ENCODE data around the gene PTPRN2. TPM values are rescaled to one million over a fixed set of nuclear protein-coding genes. Genes with fewer than 3 reads are reported as not detected.
"Not testable (repeated sequence)": the region's sequence is repeated elsewhere in the genome, so short reads cannot be mapped to it uniquely, and the experiment has no call there.

PTPRN2 gene
- polyA plus RNA-seq, 4 donors = 7.3 to 11.4 (median 8.0) TPM

DNA sequence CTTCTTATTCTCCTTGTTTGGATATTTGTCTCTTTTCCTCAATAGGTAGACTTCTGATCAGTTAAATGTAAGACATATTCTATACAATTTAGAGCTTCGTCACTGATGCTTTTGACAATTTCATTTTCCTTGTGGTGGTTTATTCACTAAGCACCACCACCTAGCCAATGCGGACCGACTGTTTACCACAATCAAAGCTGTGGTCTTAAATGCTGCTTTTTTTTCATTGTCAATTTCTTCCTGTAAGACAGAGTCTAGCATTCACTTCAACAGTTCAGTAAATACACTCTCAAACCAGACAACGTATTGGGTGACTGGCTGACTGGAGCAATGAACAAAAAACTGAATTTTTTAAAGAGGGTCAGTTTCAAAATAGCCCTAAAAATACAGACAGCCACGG lies 1011.8 kb downstream of the PTPRN2 start:
- DNase-seq (ENCODE audit: low read depth in 4 of 4, low spot score in 2 of 4) = no peak

DNA sequence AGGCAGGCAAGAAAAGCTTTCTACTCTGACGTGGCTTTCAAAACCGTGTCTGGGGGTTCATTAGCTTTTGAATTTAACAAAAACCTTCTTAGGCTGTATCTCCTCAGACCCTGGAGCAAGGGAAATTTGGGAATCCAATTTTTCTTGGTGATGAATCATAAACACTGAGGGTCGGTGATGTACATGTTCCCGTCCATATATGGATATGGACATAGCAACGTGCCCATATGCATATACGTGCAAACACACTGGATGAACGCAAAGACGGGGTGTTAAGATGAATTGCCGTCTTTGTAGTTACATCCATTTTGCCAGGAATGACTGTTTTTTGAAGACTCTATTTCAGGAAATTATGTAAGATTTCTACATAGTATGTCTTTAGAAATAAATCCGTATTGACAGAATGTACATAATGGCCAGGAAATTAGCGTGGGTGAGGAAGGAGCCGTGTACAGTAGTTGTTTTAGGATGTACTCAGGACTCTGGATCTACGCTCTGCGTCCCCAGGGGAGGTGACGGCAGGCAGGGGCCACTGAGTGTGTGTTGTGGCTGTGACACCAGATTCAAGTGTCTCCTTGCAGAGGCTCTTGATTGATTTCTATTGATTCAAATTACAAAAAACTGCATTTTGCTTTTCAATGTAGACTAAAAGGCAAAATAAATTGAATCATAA lies 1012.6 kb downstream of the PTPRN2 start:
- DNase-seq (ENCODE audit: low read depth in 4 of 4, low spot score in 2 of 4) = no peak

DNA sequence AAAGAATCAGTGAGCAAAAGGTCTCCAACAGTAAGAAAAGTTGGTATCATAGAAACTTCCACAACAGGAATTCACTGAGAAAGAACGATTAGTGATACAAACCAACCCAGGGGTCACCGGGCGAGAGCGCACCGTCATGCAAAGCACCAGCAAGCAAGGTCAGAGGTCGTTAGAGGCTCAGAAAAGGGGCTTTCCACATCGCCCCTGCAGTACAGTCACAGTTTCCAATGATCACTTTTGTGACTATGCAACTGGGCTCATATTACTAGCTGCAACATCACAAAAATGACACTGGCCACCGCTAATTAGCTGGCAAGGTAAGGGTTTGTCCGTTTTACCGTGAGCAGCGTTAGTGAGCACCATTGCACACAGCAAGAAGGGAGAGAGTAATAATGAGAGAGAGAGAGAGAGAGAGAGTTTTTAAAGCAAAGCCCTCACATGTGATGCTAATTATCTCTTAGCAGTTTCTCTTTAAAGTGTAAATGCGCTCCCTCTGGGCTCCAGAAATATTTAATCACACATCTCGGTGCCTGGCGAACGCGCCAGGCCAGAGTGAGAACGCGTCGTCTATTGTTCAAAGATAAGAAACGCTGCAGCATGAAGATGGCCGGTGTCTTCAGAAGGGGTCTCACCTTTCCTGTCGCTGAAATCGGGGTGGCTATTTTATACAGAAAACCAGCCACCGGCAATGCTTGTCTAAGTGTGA lies 1013.4 kb downstream of the PTPRN2 start:
- no peak for DNase-seq (ENCODE audit: low read depth in 4 of 4, low spot score in 2 of 4)

DNA sequence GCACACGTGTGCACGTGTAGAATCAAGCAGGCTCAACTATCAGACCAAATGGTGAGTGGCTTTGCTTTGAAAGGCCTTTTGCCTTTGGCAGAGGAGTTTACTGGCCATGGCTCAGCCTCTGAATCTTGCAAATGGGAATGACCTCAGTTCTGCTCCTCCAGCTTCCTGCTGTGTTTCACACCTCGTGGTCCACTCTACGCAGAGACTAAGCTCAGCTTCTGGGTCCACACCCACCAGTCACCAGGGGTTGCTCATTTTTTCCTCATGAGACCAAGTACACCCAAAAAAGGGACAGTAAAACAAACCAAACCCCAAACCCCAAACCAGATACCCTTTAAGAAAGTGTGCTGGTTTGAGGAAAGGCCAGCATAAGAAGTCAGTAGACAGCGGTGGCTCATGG lies 1014.4 kb downstream of the PTPRN2 start:
- no peak for DNase-seq (ENCODE audit: low read depth in 4 of 4, low spot score in 2 of 4)

DNA sequence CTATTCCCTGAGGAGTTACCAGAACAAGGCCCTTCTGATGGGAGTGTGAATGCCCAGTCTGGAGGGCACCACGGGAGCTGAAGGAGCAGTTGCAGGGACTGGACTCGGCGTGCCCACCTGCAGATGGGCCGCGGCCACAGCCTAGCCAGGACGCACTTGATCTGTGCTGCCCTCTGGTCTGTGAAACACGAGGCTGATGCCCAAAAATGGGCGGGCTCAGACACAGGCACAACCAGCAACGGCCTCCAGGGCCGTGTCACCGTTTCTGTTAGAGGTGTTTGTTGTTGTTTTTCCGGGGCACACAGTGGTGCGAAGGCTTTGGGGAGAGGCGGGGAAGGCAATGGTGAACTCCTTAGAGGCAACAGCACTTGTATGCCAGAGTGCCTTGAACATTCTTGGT lies 1015.0 kb downstream of the PTPRN2 start:
- DNase-seq (ENCODE audit: low read depth in 4 of 4, low spot score in 2 of 4) = no peak

DNA sequence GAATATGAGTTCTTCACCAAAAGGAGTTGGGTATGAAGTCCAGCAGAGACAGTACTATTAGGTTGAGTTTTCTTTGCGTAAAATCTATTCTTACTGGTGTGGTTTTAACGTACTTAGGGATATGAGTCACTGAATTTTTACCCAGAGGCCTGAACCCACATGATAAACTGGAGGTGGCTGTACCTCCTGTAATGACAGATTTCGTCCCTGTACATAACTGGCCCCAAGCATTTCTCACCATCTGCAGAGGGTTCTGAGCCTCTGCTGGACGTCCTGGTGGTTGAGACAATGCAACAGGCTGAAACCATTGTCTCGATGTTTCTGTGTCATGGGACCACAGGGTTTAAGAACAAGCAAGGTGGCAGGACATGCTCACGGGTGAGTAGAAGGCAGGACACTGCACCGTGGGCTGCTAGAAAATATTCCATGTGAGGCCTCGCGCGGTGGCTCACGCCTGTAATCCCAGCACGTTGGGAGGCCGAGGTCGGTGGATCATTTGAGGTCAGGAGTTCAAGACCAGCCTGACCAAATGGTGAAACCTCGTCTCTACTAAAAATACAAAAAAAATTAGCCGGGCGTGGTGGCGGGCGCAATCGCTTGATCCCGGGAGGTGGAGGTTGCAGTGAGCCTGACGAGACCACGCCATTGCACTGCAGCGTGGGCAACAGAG lies 1017.0 kb downstream of the PTPRN2 start:
- DNase-seq (ENCODE audit: low read depth in 4 of 4, low spot score in 2 of 4) = no peak

DNA sequence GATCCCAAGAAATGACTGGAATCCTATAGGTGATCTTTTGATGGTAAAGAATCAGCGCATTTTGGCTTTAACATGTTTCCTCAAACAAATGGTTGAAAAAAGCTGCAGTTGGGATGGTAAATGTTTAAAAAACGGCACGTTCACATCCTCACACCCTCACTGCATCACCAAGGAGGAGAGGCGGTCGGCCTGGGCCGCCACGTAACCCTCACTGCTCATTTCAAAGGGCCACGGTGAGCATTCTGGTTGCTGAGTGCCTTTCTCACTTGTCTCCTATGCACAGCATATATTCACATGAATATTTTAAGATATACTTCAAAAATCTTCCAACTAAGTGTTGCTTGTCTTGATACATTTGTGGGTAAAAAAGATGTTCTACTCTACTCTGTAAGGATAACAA lies 1017.7 kb downstream of the PTPRN2 start:
- no peak for DNase-seq (ENCODE audit: low read depth in 4 of 4, low spot score in 2 of 4)

DNA sequence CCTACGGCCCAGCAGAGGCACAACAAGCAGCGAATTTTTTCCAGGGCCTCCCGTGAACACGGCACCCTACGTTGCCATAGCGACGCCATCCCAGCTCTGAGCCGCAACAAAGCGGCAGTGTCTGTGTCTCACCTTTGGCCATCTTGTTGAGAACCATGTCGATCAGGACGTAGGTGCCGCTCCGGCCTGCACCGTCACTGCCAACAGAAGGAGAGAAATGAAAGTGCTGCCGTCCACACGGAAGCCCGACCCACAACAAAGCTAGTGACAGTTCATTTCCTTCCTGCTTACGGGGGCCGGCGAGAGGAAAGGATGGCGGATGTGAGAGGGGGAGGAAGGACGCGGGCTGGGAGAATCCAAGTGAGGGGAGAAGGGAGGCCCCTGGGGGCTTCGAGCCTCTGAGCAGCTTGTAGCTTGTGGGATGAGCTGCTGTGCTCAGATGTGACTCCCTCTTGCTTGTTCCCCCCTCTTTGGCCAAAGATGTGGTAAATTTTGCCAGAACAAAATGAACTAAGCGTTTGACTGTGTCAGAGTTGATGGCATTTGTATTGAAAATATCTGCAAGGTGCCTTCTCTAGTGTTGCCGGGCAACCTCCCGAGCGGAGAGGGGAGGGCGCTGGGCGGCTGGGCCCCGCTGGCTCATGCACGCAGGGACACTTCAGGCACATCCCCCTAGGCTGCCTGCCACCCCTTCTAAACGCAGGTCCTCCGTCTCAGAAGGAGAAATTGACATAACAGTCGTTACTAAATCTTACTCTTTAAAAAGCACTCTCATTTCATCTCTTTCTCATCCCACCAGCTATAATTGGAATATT lies 1018.6 kb downstream of the PTPRN2 start:
- DNase-seq (ENCODE audit: low read depth in 4 of 4, low spot score in 2 of 4) = peak; percentile 36 to 64 (median 48)

DNA sequence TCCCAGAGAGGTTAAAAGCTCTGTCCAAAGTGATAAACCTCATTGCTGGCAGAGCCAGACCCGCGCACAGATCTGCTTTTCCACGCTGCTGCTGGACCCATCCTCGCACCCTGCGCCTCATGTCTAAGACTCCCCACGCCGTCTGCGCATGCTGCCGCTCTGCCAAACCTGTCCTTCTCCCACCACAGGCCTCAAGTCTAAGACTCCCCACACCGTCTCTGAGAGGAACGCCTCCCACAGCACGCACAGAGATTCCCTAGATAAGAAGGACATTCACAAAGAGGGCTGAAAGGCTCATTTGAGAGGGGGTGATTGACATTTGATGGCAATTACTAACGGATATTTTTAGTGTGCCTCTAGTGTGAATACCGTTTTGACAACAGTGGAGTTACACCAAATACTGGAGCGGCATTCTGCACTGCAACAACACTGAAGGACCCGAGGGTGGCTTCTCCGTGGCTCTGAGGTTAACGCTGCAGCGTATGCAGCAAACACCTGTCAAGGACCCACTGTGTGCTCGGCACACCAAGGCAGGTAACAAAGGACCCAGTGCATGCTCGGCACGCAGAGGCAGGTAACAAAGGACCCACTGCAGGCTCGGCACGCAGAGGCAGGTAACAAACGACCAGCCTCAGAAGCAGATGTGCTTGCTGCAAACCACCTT lies 1019.4 kb downstream of the PTPRN2 start:
- DNase-seq (ENCODE audit: low read depth in 4 of 4, low spot score in 2 of 4) = no peak

DNA sequence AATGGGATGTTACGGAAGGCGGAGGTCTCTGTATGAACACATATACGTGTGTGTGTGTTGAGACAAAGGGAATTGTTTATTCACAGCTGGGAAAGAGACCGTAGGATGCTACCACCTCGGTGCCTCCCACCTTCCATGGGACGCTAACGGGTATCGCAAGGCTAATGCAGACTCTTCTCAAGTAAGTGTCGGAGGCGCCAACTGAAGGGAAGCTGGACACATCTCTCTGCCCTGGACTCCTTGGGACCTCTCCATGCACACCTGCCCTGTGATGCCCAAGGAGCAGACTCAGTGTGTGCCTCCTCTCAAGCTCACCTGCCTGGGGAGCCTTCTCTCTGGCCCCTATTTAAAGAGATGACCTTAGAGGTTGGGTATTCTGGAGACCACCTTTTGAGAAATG lies 1020.0 kb downstream of the PTPRN2 start:
- no peak for DNase-seq (ENCODE audit: low read depth in 4 of 4, low spot score in 2 of 4)

DNA sequence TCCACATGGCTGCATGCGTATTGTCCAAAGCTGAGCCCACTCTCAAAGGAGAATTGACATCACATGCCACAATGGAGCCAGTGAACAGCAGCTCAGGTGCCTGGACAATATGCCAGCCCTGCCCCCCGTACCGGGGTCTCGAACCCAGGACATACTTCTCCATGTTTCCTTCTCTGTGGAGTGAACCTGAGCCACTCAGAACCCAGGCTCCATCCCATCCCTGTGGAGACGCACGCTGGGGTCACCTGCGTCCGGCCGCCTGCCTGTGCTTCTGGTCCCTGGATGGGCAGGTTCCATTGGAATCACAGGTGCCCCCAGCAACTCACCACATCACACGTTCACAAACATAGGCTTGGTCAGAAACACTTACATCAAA lies 1021.0 kb downstream of the PTPRN2 start:
- no peak for DNase-seq (ENCODE audit: low read depth in 4 of 4, low spot score in 2 of 4)

DNA sequence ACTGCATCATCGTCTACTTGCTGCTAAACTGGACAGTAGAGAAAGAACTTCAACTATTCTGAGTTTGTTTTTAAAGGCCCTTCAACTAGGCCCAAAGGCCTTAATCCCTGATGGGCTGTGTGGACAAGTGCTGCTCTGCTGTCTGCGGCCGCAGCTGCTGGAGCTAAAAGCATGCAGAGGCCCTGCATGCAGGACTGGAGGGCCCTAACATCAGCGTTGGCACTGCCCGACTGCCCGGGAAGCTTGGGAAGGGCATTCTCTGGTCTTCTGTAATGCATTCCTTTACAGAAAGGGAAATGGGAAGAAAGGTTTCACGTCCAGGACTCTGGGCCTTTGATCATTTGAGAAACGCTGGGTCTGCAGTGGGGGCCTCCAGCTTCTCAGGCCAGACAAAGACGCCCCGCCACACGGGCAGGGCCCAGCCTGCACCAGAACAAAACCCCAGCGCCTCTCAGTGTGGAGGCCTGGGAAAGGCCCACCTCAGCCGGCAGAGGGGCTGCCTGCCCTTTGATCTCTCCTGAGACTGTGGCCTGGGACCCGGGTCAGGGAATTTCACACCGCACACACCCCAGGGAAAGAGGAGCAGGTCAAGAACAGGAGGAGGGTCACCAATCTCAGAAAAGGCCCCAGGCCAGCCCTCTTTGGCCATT lies 1021.5 kb downstream of the PTPRN2 start:
- no peak for DNase-seq (ENCODE audit: low read depth in 4 of 4, low spot score in 2 of 4)

DNA sequence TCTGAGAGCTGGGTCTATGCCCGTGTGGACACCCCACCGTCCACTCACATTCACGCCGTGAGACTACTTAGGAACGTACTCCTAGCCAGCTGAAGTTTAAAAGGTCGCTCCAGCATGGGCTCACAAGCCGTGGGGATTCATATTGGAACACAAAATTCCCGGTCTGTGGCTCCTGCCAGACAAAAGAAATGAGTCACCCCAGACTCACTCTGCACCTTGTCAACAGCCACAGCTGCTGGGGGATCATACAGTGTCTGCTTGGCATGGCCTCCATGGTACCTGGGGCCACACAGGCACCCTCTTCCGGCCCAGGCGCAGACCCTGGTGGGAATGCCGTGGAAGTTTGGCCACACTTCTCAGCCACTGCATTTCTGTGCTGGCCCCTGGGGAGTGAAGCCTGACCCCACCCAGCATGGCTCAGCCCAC lies 1022.4 kb downstream of the PTPRN2 start:
- DNase-seq (ENCODE audit: low read depth in 4 of 4, low spot score in 2 of 4) = no peak

DNA sequence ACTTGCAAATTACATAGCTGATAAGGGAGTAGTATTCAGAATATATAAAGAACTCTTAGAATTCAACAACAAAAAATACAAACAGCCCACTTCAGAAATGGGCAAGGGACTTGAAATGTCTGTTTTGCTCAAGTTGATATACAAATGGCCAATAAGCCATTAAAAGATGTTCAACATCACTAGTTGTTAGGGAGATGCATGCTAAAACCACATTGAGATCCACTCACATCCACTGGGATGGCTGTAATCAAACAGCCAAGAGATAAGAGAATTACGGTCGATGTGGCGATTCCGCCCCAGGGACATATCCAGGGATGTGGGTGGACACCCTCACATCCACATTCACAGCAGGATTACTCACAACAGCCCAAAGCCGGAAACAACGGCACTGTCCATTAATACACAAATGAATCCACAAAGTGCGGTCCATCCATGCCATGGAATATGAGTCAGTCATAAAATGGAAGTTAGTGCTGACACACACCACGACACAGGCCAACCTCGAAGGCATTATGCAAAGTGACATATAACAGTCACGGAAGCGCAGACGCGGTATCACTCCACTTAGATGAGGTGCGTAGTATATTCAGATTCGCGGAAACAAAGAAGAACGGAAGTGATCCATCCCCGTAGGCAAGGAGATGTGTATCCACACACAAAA lies 1023.0 kb downstream of the PTPRN2 start:
- no peak for DNase-seq (ENCODE audit: low read depth in 4 of 4, low spot score in 2 of 4)

DNA sequence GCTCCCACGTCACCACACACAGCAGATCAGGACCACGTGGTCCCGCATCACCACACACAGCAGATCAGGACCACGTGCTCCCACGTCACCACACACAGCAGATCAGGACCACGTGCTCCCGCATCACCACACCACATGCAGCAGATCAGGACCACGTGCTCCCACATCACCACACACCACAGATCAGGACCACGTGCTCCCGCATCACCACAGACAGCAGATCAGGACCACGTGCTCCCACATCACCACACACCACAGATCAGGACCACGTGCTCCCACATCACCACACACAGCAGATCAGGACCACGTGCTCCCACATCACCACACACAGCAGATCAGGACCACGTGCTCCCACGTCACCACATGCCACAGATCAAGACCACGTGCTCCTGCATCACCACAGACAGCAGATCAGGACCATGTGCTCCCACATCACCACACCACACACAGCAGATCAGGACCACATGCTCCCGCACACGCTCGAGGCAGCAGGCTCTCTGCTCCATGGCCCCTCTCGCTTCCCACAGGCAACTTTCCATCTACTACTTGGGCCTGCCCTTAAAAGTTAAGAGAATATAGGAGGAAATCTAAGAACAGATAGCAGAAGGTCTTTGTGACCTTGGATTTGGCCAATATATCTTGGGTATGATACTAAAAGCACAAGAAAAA lies 1024.0 kb downstream of the PTPRN2 start:
- not testable (repeated sequence) for DNase-seq (ENCODE audit: low read depth in 4 of 4, low spot score in 2 of 4)

DNA sequence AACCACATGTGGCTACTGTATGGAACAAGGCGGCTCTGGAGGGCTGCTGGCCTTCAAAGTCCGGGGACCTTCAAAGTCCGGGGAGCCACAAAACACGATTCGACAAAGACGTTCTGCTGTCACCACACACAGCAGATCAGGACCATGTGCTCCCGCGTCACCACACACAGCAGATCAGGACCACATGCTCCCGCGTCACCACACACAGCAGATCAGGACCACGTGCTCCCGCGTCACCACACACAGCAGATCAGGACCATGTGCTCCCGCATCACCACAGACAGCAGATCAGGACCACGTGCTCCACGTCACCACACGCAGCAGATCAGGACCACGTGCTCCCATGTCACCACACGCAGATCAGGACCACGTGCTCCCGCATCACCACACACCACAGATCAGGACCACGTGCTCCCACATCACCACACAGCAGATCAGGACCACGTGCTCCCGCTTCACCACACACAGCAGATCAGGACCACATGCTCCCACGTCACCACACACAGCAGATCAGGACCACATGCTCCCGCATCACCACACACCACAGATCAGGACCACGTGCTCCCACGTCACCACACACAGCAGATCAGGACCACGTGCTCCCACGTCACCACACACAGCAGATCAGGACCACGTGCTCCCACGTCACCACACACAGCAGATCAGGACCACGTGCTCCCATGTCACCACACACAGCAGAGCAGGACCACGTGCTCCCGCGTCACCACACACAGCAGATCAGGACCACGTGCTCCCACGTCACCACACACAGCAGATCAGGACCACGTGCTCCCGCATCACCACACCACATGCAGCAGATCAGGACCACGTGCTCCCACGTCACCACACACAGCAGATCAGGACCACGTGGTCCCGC lies 1024.9 kb downstream of the PTPRN2 start:
- DNase-seq (ENCODE audit: low read depth in 4 of 4, low spot score in 2 of 4) = not testable (repeated sequence)

DNA sequence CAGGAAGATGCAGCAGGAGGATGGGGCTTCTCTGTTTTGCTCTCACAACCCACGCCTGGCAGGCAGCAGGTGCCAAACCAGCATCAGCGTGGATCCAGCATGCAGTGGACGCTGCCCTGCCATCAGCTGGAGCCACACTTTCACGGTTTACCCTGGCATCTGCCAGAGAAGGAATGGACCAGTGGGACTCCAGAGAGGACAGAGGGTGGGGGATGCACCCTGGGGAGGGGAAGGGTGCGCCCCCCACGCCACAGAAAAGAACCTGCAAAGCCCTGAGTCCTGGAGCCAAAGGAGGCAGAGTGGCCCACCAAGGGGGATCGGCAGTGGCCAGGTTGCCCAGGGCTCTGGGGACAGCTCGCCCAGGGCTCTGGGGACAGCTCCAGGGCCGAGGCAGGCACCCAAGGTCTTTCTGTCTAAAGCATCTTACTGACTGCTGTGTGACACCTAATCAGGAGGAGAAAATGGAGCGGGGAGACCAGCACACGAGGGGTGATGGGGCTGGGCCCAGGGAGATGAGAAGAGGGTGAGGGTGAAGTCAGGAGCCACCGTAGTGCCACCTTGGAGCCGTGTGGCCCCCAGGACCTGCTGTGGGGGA lies 1025.7 kb downstream of the PTPRN2 start:
- no peak for DNase-seq (ENCODE audit: low read depth in 4 of 4, low spot score in 2 of 4)

DNA sequence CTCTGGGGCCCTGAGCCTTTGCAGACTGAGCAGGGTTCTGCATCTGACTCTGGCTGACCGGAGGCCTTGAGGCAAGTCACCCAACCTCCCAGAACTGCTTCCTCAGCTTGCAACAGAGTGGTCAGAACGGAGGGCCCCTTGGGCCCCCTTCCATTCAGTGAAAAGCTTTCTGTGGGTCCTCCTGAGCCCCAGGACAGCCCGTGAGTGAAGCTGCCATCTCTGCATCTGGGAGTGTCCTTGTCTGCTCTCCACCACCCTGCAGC lies 1026.2 kb downstream of the PTPRN2 start:
- no peak for DNase-seq (ENCODE audit: low read depth in 4 of 4, low spot score in 2 of 4)

Data from left renal cortex interstitium (tissue), 4 donors.